Measurements from ENCODE around the gene ATP2C2.

DNA sequence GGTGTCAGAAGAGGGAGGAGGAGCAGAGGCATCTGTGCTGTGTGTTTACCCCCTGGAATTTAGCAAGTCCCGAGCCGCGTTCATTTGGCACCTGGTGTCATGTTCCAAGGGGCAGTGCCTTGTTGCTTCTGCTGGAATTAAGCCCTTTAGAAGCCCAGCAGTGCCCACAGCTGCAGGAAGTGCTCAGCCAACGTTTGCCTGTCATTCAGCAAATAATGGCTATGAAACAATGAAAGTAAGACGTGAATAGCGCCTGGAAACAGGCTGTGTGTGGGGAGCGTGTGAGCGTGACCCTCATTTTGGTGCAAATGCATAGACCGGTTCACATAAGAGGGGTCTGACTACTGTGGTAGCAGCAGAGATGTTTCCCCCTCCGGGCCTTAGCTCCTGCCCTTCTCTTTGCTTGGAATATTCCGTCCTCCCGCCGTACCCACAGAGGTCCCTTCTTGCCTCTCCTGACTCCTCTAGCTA is 5.8 kb upstream of the ATP2C2 start:
- TF ChIP-seq CTCF (IDR thresholded peaks at IDR 0.05): no peak
- no peak for TF ChIP-seq POLR2A (IDR thresholded peaks at IDR 0.05)

All from heart left ventricle (tissue), 13 donors.